ENCODE results near the gene AGPAT4.

Gene AGPAT4

DNA sequence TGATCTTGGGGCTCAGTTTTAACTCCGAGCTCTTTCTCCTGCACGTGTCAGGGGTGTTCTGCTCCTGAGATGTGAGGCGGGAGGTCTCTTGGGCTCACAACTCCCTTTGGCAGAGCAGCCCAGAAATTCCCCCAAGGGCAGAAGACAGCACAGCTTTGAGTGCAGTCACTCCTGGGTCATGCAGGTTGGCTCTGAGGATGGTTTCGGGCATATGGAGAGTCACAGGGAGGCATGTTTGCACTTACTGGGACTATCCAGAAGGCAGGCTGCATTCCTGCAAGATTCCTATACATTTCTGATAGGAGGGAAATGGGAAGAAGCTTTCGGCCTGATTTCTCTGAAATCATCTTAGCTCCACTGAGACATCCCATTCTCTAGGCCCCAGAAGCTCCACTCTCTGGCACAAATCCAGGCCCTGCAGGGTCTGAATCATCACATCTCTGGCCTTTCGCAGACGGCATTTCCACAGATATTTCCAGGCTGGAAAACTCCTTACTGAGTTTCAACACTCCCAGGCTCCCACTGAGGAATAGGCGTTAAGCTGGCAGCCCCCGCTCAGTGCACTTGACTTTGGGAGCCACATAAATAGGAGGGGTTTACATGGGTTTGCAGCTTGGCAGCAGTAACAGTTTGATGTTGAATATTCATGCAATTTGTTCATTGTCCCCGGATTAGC is 39.7 kb downstream of the AGPAT4 start:
- Histone ChIP-seq H3K4me3 (peak overlapping the region; percentile 44), H3K9me3 (ENCODE audit: low read depth, low read length) (no peaks in the 10 kb centered on the region), H3K9ac (ENCODE audit: insufficient read length) (no peak overlapping the region), H3K27ac (peak overlapping the region; percentile 34; the same call in 1 of the 2 replicates), H3K36me3 (ENCODE audit: insufficient read depth, low read length) (peaks cover 12% of the 10 kb centered on the region)
- DNase-seq (ENCODE audit: low read depth, low spot score), result peak; percentile 47
- no peak for TF ChIP-seq POLR2AphosphoS5 (IDR thresholded peaks at IDR 0.05; ENCODE audit: borderline replicate concordance, low read depth, low read length)
- no peak for TF ChIP-seq EZH2 (IDR thresholded peaks at IDR 0.05)
- no peak for TF ChIP-seq FOXP2 (optimal IDR thresholded peaks at IDR 0.05; ENCODE audit: control extremely low read depth, extremely low read length, insufficient read depth)

DNA sequence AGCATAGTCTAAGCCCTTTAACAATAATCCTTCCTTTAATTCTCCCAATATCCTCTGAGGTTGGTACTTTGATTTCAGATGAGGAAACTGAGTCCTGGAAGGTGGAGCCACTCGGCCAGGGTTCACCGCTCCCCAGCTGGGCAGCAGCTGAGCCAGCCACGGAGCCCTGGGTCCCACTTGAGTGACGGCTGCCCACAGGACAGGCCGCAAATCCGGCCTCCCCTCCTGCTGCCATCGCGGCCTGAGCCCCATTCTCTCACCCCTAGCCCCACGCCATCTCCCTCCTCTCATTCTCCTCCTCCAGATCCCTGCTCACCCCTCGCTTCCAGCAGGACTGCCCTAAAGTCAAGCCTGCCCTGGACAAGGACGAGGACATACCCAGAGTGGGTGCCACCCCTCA is 41.4 kb downstream of the AGPAT4 start:
- DNase-seq (ENCODE audit: low read depth, low spot score), result no peak
- TF ChIP-seq EZH2 (IDR thresholded peaks at IDR 0.05) (no peak), FOXP2 (optimal IDR thresholded peaks at IDR 0.05; ENCODE audit: control extremely low read depth, extremely low read length, insufficient read depth) (no peak), POLR2AphosphoS5 (IDR thresholded peaks at IDR 0.05; ENCODE audit: borderline replicate concordance, low read depth, low read length) (no peak)
- no peaks in the 10 kb centered on the region for H3K9me3 ChIP-seq (ENCODE audit: low read depth, low read length)
- no peak overlapping the region for H3K27ac ChIP-seq
- no peak overlapping the region for H3K4me3 ChIP-seq
- no peak overlapping the region for H3K9ac ChIP-seq (ENCODE audit: insufficient read length)
- peaks cover 12% of the 10 kb centered on the region for H3K36me3 ChIP-seq (ENCODE audit: insufficient read depth, low read length)

DNA sequence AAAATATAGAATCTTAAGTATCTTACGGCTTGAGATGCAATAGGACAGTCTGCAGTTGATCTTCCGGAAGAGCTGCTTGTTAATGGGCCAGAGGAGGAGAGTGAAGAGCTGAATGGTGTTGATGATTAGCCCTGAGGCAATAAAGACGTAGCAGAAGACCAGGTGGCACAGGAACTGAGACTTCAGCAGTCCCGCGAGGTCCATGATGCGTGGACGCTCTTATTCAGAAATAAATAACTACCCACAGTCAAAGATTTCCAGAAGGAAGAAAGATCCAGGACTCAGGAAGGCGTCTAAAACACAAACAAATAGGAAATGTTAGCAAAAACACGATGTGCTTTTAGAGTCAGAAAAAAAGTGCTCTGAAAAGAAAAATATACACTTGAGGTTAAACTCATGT is 41.9 kb downstream of the AGPAT4 start:
- Histone ChIP-seq H3K36me3 (ENCODE audit: insufficient read depth, low read length) (peaks cover 12% of the 10 kb centered on the region), H3K9ac (ENCODE audit: insufficient read length) (no peak overlapping the region), H3K4me3 (no peak overlapping the region), H3K27ac (no peak overlapping the region), H3K9me3 (ENCODE audit: low read depth, low read length) (no peaks in the 10 kb centered on the region)
- no peak for DNase-seq (ENCODE audit: low read depth, low spot score)
- TF ChIP-seq FOXP2 (optimal IDR thresholded peaks at IDR 0.05; ENCODE audit: control extremely low read depth, extremely low read length, insufficient read depth) (no peak), EZH2 (IDR thresholded peaks at IDR 0.05) (no peak), POLR2AphosphoS5 (IDR thresholded peaks at IDR 0.05; ENCODE audit: borderline replicate concordance, low read depth, low read length) (no peak)

DNA sequence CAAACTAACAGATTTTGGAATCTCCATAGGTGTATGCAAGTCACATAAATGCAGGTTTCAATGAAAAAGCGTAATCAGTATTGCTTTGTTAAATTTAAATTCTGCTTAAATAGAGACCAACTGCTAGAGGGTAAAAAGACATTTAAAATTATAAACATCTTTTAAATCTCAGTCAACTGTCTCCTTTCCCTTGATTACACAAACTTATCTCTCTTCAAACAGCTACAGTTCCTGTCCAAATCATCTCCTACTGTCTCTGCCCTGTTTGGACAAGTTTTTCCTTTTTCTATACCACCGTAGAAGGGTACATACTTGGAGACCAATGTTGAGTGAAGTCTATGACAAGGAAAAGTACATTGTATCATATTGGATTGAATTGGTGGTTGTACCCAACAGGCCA is 43.5 kb downstream of the AGPAT4 start:
- no peaks in the 10 kb centered on the region for H3K9me3 ChIP-seq (ENCODE audit: low read depth, low read length)
- no peak overlapping the region for H3K27ac ChIP-seq
- peaks cover 12% of the 10 kb centered on the region for H3K36me3 ChIP-seq (ENCODE audit: insufficient read depth, low read length)
- H3K9ac ChIP-seq (ENCODE audit: insufficient read length), result no peak overlapping the region
- no peak for DNase-seq (ENCODE audit: low read depth, low spot score)
- no peak overlapping the region for H3K4me3 ChIP-seq
- TF ChIP-seq FOXP2 (optimal IDR thresholded peaks at IDR 0.05; ENCODE audit: control extremely low read depth, extremely low read length, insufficient read depth) (no peak), EZH2 (IDR thresholded peaks at IDR 0.05) (no peak), POLR2AphosphoS5 (IDR thresholded peaks at IDR 0.05; ENCODE audit: borderline replicate concordance, low read depth, low read length) (no peak)

DNA sequence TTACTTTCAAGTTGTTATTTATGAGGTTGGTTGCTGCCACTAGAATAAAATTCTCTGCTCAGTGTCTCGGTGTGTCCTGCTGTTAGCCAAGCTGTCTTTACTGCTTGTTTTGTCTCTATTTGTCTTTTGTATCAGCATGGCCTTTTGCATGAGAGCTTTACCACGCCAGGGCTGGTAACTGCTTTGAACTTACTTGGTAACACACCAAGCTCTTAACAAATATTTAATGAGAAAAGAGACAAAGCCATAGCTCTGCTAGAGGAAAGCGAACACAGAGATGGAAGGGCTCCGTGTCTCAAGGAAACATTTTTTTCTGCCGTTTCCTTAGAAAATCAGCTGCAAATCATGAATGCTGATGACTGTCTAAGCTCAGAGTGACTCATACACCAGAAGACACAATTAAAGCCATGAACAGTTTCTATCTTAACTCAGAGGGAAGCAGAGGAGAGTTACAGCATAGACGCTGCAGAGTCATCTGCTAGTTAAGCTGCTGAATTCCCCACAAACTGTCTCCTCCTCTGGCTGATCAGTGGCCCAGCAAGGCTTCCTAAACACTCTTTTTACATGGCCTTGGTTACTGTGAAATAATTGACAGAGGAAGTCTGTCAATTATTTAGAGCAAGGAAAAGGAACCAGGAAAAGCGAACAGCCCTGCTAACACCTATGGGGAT is 44.8 kb downstream of the AGPAT4 start:
- Histone ChIP-seq H3K27ac (no peak overlapping the region), H3K9ac (ENCODE audit: insufficient read length) (no peak overlapping the region), H3K36me3 (ENCODE audit: insufficient read depth, low read length) (peaks cover 12% of the 10 kb centered on the region), H3K4me3 (no peak overlapping the region), H3K9me3 (ENCODE audit: low read depth, low read length) (no peaks in the 10 kb centered on the region)
- TF ChIP-seq POLR2AphosphoS5 (IDR thresholded peaks at IDR 0.05; ENCODE audit: borderline replicate concordance, low read depth, low read length), result no peak
- no peak for TF ChIP-seq EZH2 (IDR thresholded peaks at IDR 0.05)
- no peak for TF ChIP-seq FOXP2 (optimal IDR thresholded peaks at IDR 0.05; ENCODE audit: control extremely low read depth, extremely low read length, insufficient read depth)
- no peak for DNase-seq (ENCODE audit: low read depth, low spot score)

DNA sequence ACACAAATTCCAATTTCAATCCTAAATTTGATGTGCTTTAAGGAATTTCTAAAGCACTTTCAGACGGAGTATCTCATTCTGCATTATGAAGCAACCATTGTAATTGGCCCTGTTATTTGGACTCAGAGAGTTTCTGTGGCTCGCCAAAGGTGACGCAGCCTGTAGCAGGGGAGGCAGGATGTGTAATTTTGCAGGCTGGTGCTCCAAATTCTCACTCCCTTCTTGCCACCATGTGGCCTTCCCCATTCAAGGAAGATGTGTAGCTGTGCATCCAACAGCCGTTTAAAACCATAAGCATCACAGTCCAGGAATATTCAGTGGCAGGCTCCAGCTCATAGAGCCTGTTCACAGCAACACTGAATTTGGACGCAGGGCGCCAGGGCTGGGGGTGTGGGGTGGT is 45.8 kb downstream of the AGPAT4 start:
- Histone ChIP-seq H3K9me3 (ENCODE audit: low read depth, low read length) (no peaks in the 10 kb centered on the region), H3K27ac (no peak overlapping the region), H3K4me3 (no peak overlapping the region), H3K36me3 (ENCODE audit: insufficient read depth, low read length) (peaks cover 12% of the 10 kb centered on the region), H3K9ac (ENCODE audit: insufficient read length) (no peak overlapping the region)
- no peak for DNase-seq (ENCODE audit: low read depth, low spot score)
- no peak for TF ChIP-seq FOXP2 (optimal IDR thresholded peaks at IDR 0.05; ENCODE audit: control extremely low read depth, extremely low read length, insufficient read depth)
- TF ChIP-seq EZH2 (IDR thresholded peaks at IDR 0.05), result no peak
- TF ChIP-seq POLR2AphosphoS5 (IDR thresholded peaks at IDR 0.05; ENCODE audit: borderline replicate concordance, low read depth, low read length), result no peak

DNA sequence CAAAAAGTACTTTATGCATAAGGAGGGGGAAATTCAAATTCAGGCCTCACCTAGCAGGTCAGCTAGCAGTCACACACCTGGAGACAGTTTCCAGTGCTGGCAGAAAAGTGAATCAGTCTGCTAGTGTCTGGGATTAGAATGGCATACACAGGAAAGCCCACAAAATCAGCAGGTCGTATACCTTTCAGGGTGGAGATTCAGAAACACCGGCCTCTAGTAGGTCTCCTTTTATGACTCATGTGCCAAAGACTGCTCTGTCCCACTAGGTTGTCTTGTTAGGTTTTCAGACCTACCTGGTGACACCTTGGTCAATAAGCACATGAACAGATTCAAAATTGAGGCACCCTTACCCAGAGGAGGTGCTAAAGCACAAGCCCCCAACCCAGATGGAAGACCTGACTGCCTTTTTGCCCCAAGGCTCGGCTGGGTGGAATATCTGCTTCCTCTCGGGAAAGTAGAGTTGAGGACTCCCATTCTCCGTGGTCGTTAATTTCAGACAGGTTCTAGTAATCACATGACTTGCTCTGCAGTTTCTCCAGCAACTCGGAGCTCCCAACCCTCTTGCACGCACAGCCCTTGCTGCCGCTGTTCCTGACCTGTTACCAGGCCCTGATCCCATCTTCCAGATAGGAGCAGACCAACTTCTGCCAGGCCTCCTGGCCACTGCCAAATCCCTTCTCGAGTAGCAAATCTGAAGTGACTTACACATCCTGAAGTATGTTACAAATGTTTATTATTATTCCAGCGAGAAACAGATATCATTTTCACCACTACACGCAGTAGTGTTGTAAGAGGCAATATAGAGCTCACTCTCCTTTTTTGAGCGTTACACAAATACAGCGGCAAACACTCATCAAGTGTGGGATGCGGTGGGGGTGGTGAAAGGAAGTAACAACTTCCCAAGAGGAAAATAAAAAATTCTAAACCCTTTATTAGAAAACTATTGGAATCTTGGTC is 46.6 kb downstream of the AGPAT4 start:
- no peak overlapping the region for H3K9ac ChIP-seq (ENCODE audit: insufficient read length)
- no peak for DNase-seq (ENCODE audit: low read depth, low spot score)
- H3K4me3 ChIP-seq, result no peak overlapping the region
- no peak for TF ChIP-seq POLR2AphosphoS5 (IDR thresholded peaks at IDR 0.05; ENCODE audit: borderline replicate concordance, low read depth, low read length)
- no peak for TF ChIP-seq EZH2 (IDR thresholded peaks at IDR 0.05)
- TF ChIP-seq FOXP2 (optimal IDR thresholded peaks at IDR 0.05; ENCODE audit: control extremely low read depth, extremely low read length, insufficient read depth), result no peak
- no peaks in the 10 kb centered on the region for H3K9me3 ChIP-seq (ENCODE audit: low read depth, low read length)
- no peak overlapping the region for H3K27ac ChIP-seq
- H3K36me3 ChIP-seq (ENCODE audit: insufficient read depth, low read length), result peaks cover 12% of the 10 kb centered on the region

Data from SK-N-MC (cell line).